Hematopoietic multipotent progenitor cell treated with erythropoietin and hydrocortisone succinate and interleukin-3 and kit ligand, for 15 days (in vitro differentiated cells): ENCODE results near the gene HTT.

Source experiments
- DNase-seq: peaks from one replicate; pipeline ENCODE4 v3.0.0-alpha.2; 2015; ENCODE audit warnings: low spot score

The HTT gene

DNA sequence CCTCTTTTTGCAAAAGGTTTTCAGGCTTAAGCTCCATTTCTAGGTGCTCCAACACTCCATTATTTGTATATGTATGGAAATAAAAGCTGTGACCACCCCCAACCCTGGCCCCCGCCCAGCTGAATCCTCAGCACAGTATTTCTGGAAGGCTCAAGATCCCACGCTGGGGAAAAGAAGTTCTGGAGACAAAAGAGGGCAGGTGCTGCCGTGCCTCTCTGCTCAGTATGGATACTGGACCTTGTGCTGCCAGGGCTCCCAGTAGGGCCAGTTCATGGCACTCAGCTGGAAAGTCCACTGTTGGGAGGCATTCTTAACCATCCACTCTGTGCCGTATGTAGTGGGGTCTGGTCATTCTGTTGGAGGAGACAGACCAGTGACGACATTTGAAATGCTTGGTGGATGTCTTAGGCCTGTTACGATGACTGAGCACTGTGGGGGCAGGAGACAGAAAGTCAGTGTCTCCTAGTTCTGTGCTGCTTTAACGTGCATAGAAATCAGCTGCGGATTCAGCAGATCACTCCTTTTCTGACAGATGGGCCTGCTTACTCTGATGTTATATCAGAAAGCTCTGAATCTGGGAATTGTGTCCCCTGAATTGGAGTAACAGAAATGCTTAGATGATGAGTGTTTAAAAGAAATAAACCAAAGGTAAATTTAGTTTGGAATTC, 126.1 kb downstream of the HTT start:
- no peak for DNase-seq

DNA sequence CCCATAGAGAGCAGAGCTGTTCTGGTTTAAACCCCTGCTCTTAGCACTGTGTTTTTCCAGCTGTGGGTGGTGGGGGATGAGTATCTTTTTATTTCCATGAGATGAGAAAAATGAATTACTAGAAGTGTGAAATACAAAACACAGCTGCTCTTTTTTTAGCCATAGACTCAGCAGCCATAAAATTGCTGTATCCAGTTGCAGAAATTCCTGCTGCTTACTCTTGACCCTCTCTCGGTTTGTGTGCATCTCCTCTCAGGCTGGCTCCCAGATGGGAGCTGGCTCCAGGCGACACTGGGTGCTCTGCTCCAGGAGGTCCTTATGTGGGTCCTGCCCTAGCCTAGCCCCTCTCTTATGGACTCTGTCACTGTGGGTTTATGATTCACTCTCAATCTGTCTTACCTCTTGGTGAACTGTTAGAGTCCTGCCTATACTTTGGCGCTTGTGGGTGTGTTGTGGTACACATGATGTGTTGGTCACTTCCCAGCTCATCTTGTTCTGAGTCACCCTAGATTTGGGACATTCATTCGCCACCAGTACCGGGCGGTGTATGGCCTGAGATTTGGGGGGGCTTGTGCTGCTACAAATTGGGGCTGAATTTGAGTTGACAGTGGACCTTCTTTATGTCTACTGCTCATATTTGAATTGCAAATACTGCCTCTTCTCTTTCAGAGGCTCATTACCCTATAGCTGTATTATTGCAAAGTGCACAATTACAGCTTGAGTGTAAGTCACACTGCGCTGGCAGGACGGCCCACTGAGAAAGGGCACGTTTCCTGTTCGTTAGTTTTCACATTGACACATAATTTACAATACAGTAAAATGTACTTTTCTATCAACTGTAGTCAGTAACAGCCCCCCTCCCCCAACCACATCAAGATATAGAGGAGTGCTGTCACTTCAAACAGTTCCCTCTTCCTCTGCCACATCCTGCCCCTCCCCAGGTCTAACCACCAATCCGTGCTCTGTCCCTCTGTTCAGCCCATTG, 127.5 kb downstream of the HTT start:
- no peak for DNase-seq

DNA sequence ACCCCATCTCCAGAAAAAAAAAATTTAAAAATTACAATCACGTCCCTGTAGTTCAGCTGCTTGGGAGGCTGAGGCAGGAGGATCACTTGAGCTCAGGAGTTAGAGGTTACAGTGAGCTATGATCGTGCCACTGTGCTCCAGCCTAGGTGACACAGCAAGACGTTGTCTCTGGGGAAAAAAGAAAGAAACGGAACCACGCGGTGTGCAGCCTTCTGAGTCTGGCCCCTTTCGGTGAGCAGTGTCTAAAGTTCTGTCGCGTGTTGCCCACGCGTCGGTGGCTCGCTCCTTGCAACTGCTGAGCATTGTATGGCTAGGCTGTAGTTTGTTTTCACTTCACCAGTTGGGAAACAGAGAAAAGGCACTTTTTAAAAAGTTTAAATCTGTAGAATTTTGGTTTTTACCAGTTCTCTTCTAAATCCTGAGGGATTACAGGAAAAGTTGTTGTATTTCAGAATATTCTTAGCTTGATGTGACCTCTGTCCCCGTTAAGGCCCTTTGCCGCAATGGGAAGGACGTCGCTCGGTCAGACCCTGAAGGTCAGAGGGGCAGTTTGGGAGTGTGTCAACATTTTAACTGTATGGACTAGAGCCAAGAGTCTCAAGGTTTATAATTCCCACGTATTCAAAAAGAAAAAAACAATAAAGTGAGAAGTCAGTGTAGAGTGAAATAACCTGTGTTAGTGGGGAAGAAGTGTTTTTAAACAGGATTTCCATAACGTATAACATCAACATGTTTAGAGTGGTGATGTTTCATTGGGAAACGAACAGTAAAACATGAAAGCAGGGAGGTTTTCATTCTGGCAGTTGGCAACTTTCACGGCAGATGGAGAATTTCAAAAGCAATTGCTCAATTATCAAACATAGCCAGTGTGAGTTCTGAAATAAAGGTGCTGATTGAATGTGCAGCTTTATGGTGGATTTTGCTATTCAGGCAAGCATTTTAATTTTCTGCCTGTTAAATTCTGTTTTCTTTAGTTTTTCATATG, 128.6 kb downstream of the HTT start:
- DNase-seq = no peak

DNA sequence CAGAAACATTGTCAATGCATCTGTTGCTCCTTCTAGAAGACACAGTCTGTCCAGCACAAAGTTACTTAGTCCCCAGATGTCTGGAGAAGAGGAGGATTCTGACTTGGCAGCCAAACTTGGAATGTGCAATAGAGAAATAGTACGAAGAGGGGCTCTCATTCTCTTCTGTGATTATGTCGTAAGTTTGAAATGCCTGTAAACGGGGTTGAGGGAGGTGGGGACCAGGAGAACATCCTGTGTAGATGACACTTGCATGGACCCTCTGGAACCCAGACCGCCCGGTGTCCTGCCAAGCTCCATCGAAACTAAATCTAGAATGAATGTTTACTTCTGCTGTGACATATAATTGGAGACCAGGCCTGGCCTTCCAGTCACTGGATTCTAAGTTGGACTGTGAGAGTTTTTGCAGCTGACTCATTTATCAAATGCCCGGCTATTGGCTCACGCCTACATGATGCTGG, 129.5 kb downstream of the HTT start:
- DNase-seq = no peak

DNA sequence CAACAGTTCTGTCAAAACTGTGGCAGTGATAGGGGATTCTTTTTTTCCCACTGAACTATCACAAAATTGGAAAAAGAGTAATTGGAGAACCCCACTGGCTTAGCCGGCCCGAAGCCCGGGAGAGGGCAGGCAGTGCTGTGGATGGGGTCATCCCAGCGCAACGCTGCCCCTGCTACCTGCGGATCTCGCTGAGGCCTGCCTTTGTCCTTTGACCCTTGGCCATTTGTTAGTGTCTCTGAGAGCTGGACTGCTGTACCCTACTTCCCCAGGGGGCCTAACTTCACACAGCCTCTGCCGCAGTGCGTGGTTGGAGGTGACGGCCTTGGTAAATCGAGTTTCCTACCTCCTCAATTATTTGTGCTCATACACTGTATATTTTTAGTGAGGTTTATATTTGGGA, 131.5 kb downstream of the HTT start:
- DNase-seq = no peak

DNA sequence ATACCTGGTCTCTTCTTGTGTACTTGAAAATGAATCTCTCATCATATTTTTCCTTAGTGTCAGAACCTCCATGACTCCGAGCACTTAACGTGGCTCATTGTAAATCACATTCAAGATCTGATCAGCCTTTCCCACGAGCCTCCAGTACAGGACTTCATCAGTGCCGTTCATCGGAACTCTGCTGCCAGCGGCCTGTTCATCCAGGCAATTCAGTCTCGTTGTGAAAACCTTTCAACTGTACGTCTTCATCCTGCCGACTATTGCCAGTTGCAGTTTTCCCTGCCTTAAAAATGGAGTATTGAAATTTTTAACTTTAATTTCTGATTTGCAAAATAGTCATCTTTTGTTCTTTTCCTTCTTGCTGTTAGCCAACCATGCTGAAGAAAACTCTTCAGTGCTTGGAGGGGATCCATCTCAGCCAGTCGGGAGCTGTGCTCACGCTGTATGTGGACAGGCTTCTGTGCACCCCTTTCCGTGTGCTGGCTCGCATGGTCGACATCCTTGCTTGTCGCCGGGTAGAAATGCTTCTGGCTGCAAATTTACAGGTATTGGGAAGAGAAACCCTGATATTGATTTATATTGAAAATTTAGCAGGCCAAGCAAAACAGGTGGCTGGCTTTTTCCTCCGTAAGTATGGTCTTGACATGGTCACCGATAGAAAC, 132.1 kb downstream of the HTT start:
- DNase-seq = no peak

DNA sequence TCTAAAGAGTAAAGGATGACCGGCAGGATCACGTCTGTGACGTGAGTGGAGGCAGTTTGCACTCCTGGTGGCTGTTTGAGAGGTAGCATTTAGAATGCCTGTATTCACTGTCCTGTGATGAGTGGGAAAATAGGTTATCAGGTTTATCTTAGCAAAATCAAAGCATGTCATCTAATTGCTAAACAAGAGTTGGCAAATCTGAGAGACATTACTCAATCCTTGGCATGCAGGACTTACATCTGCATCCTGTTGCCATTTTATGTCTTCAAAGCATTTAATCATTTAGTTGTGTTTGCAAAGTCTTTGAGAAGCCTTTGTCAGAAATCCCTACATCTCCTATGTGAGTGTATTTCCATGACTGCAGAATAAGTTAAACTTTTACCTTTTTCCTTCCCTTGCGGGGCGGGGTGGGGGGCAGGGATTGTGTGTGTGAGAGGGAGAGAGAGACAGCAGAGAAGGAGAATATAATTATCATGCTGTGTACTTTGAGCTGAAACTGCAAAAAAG, 133.1 kb downstream of the HTT start:
- no peak for DNase-seq

DNA sequence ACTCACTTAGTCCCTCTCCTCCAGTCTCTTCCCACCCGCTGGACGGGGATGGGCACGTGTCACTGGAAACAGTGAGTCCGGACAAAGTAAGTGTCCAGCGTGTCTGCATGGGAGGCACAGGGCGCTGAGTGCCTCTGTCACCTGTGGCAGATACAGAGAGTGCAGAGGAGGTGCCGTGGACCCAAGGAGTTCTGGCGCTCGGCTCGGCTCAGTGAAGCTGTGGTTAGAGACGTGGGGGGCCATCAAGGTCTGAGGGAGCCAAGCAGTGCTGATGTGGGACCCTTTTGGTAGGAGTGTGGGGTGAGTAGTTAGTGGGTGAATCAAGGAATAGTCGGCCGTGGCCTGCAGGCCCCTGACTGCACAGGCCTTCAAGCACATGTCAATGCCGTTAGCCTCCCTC, 134.3 kb downstream of the HTT start:
- no peak for DNase-seq

DNA sequence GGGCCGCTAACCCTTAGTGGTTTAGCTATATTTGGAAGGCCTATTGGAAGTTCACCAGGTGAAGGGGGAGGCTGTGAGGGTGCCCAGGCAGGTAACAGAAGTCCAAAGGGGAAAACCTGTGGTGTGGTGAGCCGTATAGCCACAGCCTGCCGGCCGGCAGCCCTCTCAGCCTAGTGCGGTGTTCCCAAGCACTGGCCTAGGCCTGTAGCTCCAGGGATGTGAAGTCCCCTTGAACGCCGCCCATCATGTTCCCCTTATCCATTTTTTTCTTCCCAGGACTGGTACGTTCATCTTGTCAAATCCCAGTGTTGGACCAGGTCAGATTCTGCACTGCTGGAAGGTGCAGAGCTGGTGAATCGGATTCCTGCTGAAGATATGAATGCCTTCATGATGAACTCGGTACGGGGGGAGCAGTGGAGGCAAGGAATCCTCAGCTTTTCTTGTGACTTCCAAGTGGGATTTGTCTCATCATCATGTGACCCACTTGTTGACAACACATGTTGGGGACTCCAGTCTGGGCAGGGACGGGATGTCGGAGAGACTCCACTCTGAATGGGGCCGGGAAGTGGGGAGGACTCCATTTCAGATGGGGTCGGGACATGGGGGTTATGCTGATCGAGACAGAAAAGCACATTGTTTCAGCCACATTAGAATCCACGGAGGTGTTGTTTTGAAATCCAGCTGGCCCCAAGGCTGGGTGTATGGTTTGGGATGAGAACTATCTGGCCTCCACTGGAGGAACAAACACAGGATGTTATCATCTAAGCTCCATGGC, 135.3 kb downstream of the HTT start:
- no peak for DNase-seq

DNA sequence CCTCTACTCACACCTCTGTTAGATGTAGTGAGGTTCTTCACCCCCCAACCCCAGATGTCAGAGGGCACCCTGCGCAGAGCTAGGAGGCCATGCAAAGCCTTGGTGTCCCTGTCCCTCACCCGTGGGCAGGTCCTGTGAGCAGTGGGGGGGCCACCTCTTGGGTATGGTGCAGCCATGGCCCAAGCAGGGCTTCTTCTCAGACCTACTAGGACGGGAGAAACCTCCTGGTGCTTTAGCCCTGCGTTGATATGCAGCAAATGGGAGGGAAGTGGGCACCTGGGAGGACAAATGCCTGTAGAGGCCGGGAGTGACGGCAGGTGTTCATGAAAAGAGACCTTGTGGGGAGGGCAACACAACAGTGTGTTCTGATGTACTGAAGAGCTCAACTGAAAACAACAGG, 136.0 kb downstream of the HTT start:
- DNase-seq = no peak

DNA sequence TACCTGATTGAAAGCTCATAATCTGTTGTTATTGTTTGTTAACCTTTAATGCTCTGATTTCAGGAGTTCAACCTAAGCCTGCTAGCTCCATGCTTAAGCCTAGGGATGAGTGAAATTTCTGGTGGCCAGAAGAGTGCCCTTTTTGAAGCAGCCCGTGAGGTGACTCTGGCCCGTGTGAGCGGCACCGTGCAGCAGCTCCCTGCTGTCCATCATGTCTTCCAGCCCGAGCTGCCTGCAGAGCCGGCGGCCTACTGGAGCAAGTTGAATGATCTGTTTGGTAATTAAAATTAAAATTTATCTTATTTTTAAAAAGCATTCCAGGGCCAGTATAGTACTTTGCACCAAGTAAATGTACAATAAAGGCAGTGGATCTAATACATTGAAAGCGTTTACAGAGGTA, 137.4 kb downstream of the HTT start:
- DNase-seq = no peak

DNA sequence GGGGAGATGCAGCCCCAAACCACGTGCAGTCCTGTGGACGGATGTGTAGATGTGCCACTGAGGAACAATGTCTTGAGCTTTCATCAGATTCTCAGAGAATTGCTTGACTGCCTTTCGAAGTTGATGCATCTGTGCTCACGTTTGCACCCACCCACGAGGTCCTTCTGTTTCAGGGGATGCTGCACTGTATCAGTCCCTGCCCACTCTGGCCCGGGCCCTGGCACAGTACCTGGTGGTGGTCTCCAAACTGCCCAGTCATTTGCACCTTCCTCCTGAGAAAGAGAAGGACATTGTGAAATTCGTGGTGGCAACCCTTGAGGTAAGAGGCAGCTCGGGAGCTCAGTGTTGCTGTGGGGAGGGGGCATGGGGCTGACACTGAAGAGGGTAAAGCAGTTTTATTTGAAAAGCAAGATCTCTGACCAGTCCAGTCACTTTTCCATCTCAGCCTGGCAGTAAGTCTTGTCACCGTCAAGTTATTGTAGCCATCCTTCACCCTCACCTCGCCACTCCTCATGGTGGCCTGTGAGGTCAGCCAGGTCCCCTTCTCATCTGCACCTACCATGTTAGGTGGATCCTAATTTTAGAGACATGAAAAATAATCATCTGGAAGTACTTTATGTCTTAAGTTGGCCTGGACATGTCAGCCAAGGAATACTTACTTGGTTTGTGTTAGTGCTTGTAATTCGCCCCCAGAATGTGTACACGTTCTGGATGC, 138.1 kb downstream of the HTT start:
- DNase-seq = no peak

DNA sequence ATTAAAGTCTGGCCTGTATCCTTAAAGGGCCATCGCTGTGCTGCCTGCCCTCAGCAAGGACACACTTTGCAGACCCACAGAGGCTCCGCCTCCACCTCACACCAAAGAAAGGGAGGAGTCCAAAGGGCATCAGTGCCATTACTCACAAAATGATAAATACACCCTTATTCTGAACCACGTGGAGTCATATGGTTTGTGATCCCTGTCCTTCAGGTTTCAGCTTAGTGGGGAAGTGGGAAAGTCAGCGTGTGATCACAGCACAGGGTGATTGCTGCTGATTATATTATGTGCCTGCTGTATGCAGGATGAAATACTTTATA, 138.6 kb downstream of the HTT start:
- no peak for DNase-seq

DNA sequence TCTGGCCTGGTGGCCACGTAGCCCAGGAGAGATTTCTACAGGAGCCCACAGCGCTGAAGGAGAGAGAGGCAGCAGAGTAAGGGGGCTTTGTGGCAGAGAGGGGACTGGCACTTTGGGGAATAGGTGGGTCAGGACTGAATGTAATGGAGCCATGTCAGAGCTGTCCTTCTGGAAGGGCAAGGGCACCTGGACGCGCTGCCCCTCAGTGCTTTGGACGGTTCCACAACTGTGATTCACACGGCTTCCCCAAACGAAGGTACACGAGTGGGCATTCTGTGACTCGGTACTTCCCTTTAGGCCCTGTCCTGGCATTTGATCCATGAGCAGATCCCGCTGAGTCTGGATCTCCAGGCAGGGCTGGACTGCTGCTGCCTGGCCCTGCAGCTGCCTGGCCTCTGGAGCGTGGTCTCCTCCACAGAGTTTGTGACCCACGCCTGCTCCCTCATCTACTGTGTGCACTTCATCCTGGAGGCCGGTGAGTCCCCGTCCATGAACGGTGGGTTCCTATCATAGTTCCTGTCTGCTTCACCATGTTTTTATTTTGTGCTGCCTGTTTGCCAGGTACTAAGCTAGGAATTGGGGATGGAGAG, 139.3 kb downstream of the HTT start:
- DNase-seq = no peak

DNA sequence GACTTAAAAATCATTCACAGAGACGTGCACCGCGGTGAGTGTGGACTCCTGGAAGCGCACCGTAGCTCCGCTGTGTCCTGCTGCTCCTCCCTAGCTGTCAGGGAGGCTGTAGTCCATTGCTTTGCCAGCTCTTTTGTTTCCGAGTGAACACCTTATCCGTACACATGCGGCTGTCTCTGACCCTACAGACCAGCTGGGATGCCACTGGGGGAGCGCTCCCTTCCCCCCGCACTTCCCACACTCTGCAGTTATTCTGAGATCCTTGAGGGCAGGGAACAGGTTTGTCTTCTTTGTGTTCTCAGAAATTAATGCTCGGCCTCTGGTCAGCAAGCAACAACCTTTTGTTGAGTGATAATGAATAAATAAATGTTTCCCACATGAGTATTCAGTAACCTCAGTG, 140.8 kb downstream of the HTT start:
- no peak for DNase-seq

DNA sequence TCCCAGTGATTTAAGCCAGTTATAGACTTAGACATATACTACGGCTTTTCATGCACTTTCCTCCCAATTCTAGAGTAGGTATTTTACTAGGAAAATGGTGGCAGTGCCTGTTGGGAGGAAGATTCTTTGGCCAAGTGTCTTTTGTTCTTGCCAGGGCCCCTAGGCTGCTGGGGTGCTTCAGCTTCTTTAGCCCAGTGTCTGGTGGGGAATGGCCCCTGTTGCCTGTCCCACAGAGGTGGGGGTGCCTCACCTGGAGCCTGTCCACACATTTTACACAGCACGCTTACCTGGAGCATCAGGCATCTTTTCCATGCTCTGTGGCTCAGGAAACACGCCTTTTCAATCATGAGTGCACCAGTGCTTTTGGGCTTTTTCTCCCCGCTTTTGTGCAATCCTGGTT, 141.3 kb downstream of the HTT start:
- DNase-seq = no peak

DNA sequence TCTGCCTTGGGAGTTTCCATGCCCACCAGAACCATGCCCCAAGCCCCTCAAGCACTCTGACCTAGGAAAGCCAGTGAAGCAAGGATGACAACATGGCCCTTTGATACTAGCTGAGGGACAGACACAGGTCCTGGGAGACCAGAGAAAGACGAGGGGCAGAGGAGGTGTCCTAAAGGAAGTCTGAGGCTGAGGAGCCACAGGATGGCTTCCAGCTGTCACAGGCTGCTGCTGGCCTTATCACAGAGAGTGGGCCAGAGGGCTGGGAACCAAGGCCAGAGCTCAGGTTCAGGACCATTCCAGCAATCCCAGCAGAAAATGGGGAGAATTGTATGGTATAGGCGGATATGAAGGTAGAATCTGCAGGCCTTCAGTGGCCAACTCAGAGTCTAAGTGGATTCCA, 142.8 kb downstream of the HTT start:
- DNase-seq = no peak

DNA sequence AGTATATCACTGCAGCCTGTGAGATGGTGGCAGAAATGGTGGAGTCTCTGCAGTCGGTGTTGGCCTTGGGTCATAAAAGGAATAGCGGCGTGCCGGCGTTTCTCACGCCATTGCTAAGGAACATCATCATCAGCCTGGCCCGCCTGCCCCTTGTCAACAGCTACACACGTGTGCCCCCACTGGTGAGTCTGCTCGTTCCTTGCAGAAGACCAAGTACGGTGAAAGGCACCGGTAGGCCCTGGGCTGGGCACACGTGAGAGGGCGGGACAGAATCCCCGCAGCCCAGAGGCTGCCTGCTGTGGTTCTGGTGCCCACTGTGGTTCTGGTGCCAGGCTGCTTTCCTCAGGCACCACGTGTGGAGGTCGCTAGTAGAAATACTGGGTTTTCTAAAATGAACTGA, 143.3 kb downstream of the HTT start:
- no peak for DNase-seq

DNA sequence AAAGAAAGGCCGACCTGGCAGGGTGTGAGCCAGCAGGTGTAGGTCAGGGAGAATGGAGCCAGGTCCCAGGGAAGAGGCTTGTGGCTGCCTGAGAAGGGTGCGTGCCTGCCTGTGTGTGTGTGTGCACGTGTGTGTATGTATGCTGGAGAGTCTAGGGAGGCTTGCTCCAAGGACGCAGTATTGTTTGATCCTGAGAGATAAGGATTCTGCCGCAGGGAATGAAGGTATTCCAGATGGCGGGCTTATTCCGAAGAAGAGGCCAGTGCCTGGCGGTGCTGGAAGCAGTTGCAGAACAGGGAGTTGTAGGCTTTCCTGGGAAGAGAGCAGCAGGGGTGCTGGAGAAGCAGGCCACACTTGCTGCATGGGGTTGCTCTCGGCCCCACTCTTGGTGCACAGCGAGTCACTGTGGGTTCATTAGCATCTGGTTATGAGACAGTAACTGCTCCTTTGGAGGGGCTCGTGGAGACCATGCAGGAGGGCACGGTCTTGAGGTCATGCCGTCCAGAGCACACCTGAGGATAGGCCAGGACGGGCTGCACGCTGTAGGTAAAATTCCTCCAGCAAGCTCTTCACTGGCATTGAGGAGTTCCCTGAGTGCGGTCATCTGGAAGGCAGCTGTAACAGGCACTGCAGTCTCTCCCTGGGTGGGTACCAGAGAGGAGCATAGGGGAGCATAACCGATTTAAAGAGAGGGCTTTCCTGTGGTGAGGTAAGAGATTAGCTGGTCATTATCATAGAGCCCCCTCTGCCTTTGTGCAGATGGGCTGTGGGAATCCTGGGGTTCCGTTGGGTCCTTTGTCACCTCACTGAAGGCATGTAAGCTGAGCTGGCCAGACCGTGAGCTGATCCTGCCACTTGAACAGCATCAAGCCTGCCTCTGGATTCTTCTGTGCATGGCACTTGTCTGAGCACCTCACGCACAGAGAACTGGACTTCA, 144.6 kb downstream of the HTT start:
- DNase-seq = no peak
